ENCODE results near the gene PIK3AP1.

PIK3AP1 gene

DNA sequence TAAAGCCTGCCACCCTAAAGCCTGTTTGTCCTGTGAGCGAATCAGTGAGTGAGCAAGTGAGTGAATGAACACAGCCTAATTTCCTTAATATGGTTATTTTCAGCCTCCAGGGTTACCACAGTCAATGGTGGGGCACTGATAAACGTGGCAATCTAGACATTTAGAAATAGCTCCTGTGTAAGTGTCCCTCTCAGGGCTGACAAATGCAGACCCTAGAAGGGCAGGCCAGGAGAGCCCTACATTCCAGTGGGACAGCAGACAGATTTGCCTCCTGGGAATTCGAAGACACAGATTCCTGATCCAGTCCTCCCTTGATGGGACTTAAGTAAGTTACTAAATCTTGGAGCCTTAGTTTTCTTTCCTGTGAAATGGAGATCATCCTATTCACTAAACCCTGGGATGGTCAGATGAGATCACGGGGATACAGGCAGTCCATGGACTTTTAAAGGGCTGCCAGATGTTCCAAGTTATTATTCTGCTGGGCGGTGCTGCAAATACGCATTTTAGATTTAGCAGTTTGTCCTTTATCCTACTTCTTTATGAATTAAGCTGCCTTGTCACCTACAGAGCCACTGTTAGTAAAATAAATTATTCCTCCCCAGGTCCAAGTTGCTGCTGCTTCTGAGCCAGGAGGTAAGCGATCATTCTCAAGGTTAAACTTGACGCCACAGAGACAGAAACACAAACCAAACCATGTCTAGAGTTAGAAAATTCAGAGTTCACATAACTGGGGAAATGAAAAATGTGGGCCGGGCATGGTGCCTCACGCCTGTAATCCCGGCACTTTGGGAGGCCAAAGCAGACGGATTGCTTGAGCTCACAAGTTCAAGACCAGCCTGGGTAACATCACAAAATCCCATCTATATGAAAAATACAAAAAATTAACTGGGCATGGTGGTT, 78.7 kb downstream of the PIK3AP1 start:
- no peak for DNase-seq

DNA sequence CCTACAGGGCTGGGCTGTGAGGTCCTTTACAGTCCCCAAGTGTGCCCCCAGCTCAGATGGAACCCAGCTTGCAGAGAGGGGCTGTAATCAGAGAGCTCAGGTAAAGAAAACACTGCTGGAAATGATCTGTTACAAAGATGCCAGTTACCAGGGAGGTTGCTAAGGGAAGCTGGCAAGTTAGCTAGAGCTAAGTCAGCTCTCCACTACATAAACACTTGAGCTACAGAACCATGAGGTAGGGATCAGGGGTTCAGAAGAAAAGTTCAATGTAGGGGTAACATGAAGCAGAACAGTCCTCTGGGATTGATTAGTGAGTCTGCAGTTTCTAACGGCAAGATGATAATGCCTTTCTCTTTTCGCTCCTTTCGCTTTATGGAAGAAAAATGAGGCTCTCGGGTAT, 80.4 kb downstream of the PIK3AP1 start:
- no peak for DNase-seq

DNA sequence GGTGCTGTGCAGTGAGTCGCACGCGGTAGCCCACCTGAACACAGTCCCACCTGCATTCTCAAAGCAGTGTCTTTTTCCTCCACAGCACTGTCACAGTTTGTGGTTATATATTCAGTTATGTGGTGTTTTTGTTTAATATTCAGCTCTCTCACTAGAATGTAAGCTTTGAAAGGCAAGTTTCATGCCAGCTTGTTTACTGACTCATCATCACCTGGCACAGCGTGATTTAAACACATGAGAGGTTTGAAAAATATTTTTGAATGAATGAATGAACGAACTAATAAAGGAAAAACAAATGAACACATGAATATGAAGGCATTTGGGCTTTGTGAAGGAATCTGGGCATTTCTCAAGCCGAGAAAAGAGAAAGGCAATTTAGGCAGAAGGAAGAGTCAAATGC, 81.6 kb downstream of the PIK3AP1 start:
- no peak for DNase-seq

DNA sequence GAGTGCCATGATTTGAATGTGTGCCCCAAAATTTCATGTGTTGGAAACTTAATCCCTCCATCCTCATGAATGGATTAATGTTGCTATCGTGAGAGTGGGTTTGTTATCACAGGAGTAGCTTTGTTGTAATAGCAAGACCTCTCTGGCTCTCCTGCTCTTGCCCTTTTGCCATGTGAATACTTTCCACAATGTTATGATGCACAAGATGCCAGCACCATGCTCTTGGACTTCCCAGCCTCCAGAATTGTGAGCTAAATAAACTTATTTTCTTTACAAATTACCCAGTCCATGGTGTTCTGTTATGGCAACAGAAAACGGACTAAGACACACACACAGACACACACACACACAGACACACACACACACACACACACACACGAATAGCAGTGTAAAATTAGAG, 82.2 kb downstream of the PIK3AP1 start:
- no peak for DNase-seq

DNA sequence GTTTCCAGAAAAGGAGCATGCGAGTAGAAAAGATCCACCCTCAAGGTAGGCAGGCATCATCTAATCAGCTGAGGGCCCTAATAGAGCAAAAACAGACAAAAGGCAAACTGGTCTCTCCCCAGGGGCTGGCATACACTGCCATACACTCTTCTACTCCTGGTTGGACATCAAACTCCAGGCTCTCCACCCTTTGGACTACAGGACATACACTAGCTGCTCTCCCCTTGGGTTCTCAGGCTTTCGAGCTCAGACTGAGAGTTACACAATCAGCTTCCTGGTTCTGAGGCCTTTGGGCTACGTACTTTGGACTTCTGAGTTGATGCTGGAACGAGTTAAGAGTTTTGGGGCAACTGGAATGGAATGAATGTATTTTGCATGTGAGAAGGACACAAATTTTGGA, 82.6 kb downstream of the PIK3AP1 start:
- DNase-seq, result no peak

DNA sequence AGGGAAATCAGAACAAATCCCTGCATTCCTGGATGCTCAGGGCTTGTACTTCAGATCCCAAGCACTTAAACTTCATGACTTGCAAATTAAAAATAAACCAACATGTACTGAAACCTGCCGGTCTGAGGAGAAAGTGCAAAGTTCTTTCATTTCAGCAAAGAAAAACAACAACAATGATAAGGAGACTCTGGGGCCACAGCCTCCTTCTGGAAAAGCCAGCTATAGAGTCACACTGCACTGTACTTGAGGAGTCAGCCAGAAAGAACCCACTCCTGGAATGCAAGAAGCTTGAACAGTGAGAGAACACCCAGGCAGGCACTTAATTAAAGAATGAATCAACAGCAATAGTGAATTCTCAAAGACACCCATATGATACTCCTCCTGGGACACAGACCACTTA, 83.8 kb downstream of the PIK3AP1 start:
- DNase-seq, result no peak

DNA sequence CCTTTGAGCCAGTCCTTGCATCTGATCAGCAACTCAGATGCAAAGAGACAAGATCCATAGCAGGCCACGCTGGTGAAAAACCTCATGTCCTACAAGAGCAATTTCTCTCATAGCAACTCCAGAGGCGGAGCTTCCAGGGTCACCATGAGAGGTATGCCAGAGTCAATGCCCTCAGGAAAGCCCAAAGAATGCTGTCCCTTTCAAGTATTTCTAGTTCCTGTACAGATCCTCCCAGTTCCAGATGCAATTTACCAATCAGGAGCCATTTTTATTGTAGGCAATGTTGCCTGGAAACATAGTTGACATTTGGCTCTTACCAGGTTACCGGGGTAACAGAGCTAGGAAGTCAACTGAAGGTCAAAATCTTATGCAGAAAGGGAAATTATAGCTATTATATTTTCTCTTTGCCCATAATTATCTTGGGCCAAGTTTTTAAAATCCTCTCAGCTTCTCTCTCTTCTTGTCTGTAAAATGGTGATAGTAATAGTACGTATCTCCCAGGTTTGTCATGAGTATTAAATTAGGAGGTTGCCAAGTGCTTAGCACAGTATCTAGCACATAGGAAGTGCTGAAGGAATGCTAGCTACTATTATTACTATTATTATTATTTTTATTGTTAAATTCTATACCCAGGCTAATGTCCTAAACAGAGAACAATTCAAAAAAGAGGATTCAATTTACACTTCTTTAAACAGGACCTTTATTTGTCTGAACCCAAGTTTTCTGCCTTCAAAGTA, 87.2 kb downstream of the PIK3AP1 start:
- DNase-seq, result no peak

DNA sequence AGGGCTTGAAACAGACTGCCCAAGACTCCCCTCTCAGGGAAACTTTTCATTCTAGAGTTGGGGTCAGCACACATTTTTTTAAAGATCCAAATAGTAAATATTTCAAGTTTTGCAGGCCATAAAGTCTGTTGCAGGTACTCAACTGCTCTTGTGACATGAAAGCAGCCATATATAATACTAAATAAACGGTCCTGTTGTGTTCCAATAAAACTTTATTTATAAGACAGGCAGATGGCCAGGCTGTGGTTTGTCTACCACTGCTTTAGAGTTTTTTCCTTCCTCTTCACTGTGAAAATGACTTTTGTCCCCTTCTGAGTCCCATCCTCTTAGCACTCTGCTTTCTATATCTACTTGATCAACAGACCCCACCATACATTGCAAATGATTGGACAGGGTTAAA, 93.0 kb downstream of the PIK3AP1 start:
- no peak for DNase-seq

DNA sequence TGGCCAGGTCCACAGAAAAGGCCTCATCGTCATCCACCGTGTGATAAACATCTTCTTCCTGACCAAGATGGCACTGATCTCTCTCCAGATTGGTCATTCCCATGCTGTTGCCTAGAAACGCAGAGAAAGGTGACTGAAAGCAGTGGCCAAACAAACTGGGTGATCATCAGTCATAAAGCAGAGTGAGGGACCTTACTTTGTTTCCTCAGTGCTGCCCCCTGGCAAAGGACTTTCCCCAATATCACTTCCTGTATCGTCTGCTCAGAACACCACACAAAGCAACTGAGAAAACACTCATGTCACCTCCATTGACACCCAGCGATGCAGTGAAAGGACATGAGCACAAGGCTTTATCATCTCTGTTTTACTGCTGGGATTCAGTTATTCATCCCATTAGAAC, 93.5 kb downstream of the PIK3AP1 start:
- no peak for DNase-seq

DNA sequence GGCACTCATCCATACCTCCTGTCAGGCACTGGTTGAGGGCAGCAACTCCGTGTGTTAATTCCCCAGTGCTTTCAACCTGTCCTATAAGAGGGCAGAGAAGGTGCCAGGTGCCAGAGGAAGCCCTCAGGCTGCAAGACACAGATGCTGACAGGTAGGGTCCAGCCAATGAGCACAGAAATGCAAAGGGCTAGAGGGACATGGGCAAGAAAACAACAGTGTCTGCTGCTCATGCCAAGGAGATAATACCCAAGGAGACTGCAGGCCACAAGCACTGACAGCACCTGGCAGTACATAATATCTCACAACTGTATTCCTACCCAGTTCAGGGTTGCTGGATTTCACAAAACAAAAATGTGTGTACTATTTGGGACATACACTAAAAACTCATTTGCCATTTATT, 95.1 kb downstream of the PIK3AP1 start:
- no peak for DNase-seq

DNA sequence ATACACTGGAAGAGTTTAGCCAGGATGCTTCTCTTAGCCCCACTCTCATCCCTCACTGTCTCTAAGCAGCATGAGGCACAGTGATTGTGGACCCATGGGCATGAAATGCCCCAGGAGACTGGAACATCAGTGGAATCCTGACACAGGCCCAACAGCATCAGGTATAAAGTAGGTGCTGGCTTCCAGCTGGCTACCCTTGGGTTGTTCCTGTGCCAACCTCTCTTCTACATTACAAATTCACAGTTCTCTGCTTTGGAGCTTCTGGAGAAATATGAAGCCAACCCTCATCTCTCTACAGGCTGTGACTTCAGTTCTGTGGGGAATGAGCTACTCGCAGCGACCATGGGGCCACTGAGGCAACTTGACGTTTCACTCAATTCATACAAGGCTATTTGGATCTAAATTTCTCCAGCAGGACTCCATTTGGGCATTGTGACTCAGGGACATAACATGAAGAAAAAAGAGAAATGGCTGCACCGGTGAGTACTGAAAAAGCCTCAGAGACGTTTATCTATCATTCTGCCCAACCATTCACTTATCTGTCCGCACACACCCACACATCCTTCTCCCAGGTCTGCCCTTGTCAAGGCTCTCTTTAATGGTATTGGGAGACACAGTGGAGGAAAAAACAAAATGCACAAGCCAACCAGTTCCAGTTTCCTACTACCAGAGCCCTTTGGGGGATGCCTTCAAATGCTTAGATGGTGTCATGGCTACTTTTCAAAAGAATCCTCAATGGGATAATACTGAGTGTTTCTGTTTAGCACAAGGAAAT, 98.1 kb downstream of the PIK3AP1 start:
- DNase-seq, result no peak

DNA sequence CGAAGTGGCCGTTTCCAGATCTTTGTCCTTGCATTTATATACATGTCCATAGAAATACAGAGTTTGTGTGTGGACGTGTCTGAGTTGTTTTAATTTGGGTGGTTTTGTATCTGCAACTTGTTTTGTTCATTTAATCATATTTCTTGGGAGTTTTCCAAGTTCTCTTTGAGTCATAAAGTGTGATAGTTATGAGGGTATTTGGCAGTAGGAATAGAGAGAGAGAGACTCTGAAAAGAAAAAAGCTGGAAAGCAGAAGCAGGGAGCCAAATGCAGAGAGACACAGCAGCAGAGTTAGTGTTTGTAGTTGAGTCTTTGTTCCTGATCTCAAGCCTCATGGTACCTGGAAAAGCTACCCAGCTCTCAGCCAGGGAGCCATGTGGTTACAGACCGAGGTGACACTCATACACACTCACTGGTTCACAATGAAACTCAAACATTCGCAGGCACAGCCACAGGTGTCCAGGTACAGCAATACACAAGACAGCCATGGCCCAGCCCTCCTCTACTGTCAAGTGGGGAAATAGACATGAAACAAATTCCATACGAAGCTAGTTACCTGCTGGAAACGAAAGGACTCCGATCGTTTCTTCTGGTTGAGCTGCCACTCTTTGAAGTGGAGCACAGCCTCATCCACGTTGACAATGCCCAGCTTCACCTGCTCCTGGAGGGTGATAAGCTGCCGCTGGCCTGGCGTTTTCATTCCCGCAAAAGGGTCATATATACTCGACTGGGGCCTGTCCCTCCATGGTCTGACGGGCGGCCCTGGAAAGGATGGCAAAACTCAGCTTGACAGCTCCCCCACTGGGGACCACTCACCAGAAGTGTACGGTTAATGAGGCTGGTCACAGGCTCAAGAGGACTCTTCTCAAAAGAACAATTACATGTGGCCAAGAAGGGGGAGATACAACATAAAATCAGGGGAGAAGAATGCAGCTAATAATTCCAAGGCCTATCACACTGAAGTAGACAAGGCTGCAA, 100.2 kb downstream of the PIK3AP1 start:
- DNase-seq, result peak; percentile 69

DNA sequence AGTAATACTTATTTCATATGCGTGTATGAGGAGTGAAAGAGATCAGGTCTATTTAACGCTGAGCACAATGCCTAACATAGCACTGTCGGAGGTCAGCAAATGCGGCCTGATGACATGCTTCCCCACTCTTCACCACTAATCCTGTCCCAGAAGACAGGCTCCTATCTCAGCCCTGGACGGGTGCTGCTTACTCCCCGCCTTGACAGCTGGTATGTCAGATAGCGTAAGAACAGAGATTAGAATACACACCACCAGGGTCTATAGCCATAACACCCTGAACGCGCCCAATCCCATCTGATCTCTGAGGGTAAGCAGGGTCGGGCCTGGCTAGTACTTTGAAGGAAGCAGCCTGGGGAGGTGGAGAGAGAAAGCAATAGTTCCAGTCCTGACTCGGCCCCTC, 101.2 kb downstream of the PIK3AP1 start:
- DNase-seq, result peak; percentile 32

DNA sequence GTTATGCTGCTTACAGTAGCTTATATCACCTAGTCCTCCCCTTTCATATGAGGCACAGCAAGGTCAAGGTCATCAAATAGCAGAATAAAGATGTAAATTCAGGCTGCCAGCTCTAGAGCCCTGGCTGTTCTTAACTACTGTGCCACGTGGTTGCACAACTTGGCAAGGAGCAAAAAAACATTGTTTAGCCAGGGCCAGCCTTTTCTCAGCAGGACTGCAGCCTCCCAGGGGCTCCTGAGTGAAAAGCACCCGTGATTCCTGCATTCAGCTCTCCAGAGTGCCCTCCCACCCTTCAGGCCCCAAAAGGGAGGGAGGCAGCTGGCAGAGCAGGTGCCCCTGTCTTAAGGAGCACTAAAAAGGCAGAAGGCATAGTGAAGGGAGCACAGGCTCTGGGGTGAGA, 101.7 kb downstream of the PIK3AP1 start:
- DNase-seq, result peak; percentile 73

DNA sequence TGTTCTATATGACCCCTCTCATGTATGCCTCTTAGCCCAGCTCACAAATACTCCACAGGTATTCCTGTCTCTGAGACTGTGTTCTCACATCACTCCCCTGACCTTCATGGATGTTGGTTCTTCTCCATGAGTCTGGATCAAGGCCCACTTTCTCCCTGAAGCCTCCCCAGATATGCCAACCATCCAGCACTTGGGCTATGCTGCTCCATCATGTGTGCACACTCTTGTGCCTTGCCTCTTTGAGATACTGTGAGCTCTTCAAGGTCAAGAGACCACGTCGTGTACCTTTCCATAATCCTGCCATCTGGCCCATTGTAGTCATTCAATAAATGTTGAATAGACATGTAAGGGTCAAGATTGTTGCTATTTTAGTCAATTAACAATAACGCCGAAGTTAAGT, 103.4 kb downstream of the PIK3AP1 start:
- no peak for DNase-seq

DNA sequence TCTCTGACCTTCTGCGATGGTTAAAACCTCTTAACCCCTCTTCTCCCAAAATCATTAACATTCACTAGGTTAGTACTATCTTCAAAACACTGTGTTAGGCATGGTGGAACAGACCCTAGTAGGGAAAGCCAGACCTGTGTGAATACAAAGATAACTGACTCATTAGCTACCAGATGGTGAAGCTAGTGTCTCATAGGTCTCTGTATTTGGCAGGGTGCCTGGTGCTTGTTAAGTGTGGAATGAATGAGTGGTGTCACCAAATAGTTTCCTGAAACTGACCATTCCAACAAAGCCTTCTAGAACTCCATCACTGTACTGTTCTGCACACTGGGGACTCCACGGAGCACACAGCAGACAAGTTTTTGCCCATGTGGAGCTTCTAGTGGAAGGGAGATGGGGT, 105.8 kb downstream of the PIK3AP1 start:
- DNase-seq, result no peak

DNA sequence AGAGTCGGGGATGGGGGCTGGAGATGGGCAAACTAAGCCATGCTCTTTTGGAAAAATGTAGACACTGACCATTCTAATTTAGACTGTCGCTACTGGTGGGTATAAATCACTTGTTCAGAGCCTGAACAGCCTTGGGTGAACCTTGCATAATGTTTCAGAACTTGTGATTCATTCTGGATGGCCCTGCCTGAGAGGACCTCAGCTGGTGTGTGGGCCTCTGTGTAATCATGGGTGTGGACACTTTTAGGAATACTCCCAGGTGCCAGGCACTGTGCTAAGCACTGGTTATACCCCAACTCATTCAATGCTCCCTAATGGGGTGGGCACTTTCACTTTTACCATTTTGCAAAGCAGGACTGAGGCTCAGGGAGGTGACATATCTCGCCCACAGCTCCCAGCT, 106.7 kb downstream of the PIK3AP1 start:
- no peak for DNase-seq

DNA sequence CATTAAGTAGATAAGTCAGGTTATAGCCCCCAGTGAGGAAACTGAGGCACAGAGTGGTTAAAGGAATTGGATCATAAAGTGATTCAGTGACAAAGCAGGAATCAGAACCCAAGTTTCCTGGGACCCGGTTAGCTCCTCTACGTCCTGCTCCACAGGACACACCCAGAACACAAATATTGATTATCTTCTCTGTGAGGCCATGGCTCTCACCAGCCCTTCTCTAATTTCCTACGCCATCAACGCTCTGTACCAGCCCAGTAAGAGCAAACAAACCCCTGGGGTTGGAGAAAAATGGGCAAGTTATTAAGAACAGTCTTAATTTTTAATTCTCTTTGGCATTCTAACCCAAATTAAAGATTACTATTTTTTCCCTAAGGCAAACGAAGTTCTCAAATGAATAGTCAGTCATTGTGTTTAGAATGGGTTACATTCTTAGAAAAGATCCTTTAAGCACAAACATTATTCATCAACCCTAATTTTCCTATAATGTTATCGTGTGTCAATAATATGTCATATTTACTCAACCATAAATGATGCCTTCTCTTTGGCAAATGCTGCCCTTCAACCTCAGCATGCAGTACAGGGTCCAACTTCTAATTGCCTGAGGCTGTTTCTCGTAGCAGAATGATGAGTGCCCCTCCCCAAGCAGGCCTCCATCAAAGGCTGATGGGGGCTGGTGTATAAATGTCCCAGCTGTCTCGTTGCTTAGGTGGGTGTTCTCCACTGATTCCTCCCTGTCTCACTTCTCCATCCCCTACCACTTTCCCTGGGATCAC, 108.1 kb downstream of the PIK3AP1 start:
- peak; percentile 10 for DNase-seq

DNA sequence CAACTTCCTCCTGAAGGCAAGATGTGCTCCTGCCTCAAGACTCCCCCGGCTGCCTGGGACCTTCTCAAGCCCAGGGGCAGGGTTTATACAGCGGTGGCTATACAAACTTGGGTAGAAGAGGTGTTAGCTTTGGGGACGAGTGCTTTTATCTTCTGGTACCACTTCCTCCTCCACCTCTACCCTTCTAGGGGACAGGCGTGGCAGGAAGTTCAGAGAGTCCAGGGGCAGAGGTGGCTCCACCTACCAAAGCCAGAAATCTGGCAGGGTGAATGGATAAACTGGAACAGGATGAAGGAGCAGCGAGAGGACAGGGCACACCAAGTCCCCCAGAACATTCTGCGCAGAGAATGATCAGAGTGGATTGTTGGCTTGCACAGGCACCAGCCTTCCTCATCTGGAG, 109.5 kb downstream of the PIK3AP1 start:
- no peak for DNase-seq

DNA sequence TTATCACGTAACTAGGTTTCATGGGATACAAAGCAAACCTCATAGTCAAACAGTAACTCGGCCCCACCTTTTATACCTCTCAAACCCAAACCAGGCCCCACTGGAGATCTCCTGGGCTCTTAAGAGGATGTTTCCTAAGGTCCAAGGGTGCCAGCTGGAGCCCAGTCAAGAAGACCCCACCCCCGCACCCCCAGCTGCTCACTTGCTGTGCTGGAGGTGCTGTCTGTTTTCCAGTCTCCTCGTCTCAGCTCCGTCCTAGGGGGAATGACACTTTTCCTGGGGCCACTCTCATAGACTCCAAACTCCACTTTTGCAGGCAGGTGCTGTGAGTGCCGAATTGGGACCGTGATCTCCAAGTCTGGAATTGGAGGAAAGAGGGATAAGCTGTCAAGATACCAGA, 110.8 kb downstream of the PIK3AP1 start:
- no peak for DNase-seq

DNA sequence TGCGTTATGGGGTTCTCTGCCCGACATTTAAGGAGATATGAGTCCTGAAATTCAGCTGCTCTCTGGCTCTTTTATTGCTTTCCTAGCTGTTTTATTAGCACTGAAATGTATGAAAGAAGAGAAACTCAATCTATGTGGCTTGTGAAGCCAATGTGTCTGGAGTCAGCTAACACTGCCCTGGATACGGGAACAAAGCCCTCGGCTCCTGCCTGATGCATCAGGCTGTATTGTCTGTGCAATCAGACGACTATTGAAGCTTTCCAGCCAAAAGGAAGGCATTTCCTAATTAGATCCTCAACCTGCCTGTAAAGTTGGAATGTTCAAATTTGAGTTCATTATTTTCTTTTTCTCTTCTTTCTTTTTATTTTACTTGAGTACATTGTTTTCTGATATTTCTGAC, 111.5 kb downstream of the PIK3AP1 start:
- DNase-seq, result no peak

DNA sequence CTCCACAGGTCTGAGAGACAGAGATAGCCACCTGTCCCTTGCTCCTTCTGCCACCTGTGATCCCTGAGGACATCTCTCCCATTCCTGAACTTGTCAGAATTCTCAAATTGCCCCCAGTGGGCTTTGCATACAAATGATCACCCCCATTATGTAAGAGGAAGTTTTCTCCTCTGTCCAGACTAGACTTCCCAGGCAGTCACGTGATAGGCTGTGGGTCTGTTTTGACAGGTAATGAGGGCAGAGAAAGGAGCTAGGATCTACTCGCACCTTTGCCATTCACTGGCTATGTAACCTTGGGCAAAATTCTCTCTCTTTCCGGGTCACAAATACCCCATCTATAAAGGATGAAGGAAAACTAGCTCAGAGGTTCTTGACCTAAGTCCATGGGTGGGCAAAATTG, 112.1 kb downstream of the PIK3AP1 start:
- no peak for DNase-seq

All from NCI-H345 (cell line).